Right lobe of liver (tissue), 6 donors: Measurements from ENCODE around the gene PAX6. TPM values are rescaled to one million over a fixed set of nuclear protein-coding genes. Genes with fewer than 3 reads are reported as not detected.

Source experiments
- ATAC-seq, 4 donors: fragments of 200-7000 bp; cut with Tn5 transposase; one replicate each; pipeline ENCODE4 v1.9.1; 2020; ENCODE audit warnings: mild to moderate bottlenecking in 4 of 4, moderate library complexity in 4 of 4
- DNase-seq, 3 donors: peaks; one replicate each; pipeline ENCODE4 v3.0.0-alpha.2; 2020
- H3K27ac ChIP-seq, 3 donors: fragments of 200-600 bp; one replicate each; pipeline ENCODE4 v1.8.0; 2022
- H3K27me3 ChIP-seq, 2 donors: fragments of 200-600 bp; one replicate each; pipeline ENCODE4 v1.8.0; 2022
- H3K36me3 ChIP-seq, 4 donors: fragments of 200-600 bp; sonication (generic) in 1 of 4; one replicate each; pipeline versions ENCODE4 v1.5.1 to v1.8.0; 2017 to 2022; ENCODE audit warnings: control low read depth in 1 of 4
- H3K4me1 ChIP-seq, 4 donors: fragments of 200-600 bp; sonication (generic) in 1 of 4; one replicate each; pipeline versions ENCODE4 v1.5.1 to v1.8.0; 2017 to 2022; ENCODE audit warnings: control low read depth in 1 of 4
- H3K4me3 ChIP-seq, 3 donors: fragments of 200-600 bp; one replicate each; pipeline ENCODE4 v1.8.0; 2022
- H3K9me3 ChIP-seq, 4 donors: fragments of 200-600 bp; sonication (generic) in 1 of 4; one replicate each; pipeline versions ENCODE4 v1.5.1 to v1.8.0; 2017 to 2022; ENCODE audit warnings: control low read depth in 1 of 4
- CTCF ChIP-seq, 4 donors: fragments of 200-600 bp in 3 of 4; fragments of 450-650 bp in 1 of 4; IDR thresholded peaks; one replicate each; pipeline versions ENCODE4 v1.5.1 to v1.8.0; 2016 to 2022; ENCODE audit warnings: antibody characterized with exemption in 4 of 4, mild to moderate bottlenecking in 2 of 4
- POLR2A ChIP-seq: fragments of 450-650 bp; IDR thresholded peaks from one replicate; pipeline ENCODE4 v1.6.1; 2017; ENCODE audit warnings: antibody characterized with exemption, mild to moderate bottlenecking
- WGBS: methylation state at CpG from one replicate; pipeline ENCODE4 v1.1.6; 2018; ENCODE audit warnings: low coverage, low lambda C conversion rate; ENCODE audit not compliant: insufficient coverage; ENCODE audit errors: missing lambda C conversion rate; 5-methylcytosine and 5-hydroxymethylcytosine counted together
- intact Hi-C, 2 donors: fragments of 100-400 bp; cut with DNase I; formaldehyde crosslinking; loops; one replicate each; pipeline versions ENCODE4 v1.11.2 to v1.14.1; 2022
- total RNA-seq, 6 experiments: library from RNA; depleted of rRNA in 2 of 6; stranded (reverse); fragments of >200 nt in 2 of 6; fragmentation: NEBNext Ultra II Directional in 3 of 6; extraction: Animal tissue kit (Norgen Biotek cat#: 25700) in 3 of 6; gene quantifications; one replicate each; pipeline versions ENCODE4 v1.1.0 to v1.2.4, GENCODE V29; 2016 to 2023
- donor health status: DM: no; HTN: yes; CAD: no.
- donor health status: DM: no; HTN: no; CAD: no.
- donor health status: DM: no; HTN: no; CAD: no.
- donor health status: DM: no; HTN: yes; CAD: no.
- donor health status: DM: no; HTN: yes; CAD: no.

Gene PAX6
- total RNA-seq, 6 experiments from 2014 or later: not detected

GRCh38 chr11:31850365-31850764 lies 39.2 kb upstream of the PAX6 start:
- Histone ChIP-seq H3K27ac (no peak overlapping the region), H3K27me3 (no peaks in the 10 kb centered on the region), H3K4me3 (no peak overlapping the region), H3K4me1 (no peaks in the 10 kb centered on the region), H3K9me3 (no peaks in the 10 kb centered on the region), H3K36me3 (no peaks in the 10 kb centered on the region)
- no peak for DNase-seq
- whole genome bisulfite sequencing: 70% methylated on average over 4 of the region's 4 CpGs
- no peak for ATAC-seq
- intact Hi-C loops: no loop called here
- TF ChIP-seq POLR2A: no peak

DNA sequence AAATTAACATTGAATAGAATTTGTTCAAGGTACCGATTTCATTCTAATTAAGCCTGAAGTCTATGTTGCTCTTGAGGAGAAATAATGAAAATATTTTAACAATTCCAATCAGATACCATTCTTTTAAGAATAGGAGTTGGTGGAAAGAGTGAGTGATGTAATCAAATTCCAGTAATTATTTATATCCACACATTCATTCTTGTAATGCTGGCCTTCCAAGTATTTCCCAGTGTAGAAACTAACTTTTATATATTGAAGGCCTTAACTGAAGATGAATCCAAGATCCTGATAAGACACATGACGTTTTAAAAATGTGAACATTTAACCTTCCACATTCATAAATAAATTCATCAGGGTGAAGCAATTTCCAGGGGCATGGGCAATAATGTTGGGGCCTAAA lies 36.6 kb upstream of the PAX6 start:
- no peak overlapping the region for H3K4me3 ChIP-seq
- no peaks in the 10 kb centered on the region for H3K4me1 ChIP-seq
- H3K27me3 ChIP-seq: no peaks in the 10 kb centered on the region
- ATAC-seq: no peak
- 62% methylated on average over 2 of the region's 2 CpGs for WGBS
- H3K27ac ChIP-seq: no peak overlapping the region
- TF ChIP-seq CTCF (IDR thresholded peaks at IDR 0.05): no peak
- TF ChIP-seq POLR2A: no peak
- H3K36me3 ChIP-seq: no peaks in the 10 kb centered on the region
- intact Hi-C loops: no loop called here
- H3K9me3 ChIP-seq: no peaks in the 10 kb centered on the region
- DNase-seq: no peak

DNA sequence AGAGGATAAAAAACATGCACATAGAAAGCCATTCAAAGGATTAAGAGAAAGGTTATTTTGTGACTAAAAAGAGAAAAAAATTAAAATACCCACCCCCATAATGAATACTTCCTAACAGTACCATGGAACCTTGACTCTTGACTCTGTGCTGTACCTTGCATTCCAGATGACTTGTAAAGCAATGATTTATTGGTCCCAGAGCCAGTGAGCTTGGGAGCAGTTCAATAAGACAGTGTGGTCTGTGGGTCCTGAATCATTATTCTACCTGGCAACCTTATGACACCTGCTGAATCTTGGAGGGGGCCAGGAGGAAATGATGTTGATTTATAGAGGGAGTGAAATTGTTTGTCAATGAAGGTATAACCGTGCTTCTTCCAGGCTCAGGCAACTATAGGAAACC lies 34.2 kb upstream of the PAX6 start:
- H3K36me3 ChIP-seq: no peaks in the 10 kb centered on the region
- ATAC-seq (no peak), DNase-seq (no peak)
- intact Hi-C loops: no loop called here
- no peaks in the 10 kb centered on the region for H3K9me3 ChIP-seq
- H3K4me1 ChIP-seq: no peaks in the 10 kb centered on the region
- H3K27ac ChIP-seq: no peak overlapping the region
- WGBS: 60% methylated on average over 1 of the region's 1 CpG
- H3K27me3 ChIP-seq: no peaks in the 10 kb centered on the region
- no peak overlapping the region for H3K4me3 ChIP-seq
- no peak for TF ChIP-seq CTCF (IDR thresholded peaks at IDR 0.05)
- no peak for TF ChIP-seq POLR2A

DNA sequence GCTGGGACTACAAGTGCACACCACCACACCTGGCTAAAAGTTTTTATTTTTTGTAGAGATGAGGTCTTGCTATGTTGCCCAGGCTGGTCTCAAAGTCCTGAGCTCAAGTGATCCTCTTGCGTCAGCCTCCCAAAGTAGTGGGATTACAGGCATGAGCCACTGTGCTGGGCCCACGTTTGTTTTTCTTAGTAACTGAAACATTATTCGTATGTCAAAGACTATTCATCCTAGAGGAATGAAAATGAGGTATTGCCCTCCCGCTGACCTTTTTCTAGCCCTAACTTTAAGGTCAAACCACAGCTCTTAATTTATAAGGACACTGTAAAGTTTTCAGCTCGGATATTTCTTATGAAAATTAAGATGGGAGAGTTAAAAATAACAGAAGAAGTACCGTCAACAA lies 33.2 kb upstream of the PAX6 start:
- 36% methylated on average over 6 of the region's 6 CpGs for WGBS
- Histone ChIP-seq H3K9me3 (no peaks in the 10 kb centered on the region), H3K27ac (no peak overlapping the region), H3K27me3 (no peaks in the 10 kb centered on the region), H3K4me3 (no peak overlapping the region), H3K36me3 (no peaks in the 10 kb centered on the region), H3K4me1 (no peaks in the 10 kb centered on the region)
- intact Hi-C loops: no loop called here
- no peak for ATAC-seq
- TF ChIP-seq CTCF (IDR thresholded peaks at IDR 0.05) (no peak), POLR2A (no peak)
- no peak for DNase-seq

DNA sequence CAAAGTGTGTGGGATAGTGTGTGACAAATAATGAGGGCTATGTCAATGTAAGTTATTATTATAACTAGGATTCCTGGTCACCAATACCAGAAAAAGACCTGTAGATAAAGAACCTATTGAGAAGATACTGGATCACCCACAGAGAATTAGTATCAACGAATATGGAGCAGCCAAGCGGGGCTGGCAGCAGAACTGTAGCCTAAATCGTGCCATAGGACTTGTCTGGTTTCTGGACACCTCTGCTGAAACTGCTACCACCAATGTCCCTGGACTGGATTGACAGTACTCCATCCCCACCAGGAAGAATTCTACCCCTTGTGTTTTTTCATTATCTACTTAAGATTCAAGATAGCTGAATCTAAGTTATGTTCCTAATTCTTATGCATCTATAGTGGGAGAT lies 30.3 kb upstream of the PAX6 start:
- WGBS: 36% methylated on average over 3 of the region's 3 CpGs
- Histone ChIP-seq H3K27ac (no peak overlapping the region), H3K9me3 (no peaks in the 10 kb centered on the region), H3K27me3 (no peaks in the 10 kb centered on the region), H3K4me1 (no peaks in the 10 kb centered on the region), H3K36me3 (no peaks in the 10 kb centered on the region), H3K4me3 (no peak overlapping the region)
- no peak for TF ChIP-seq CTCF (IDR thresholded peaks at IDR 0.05)
- TF ChIP-seq POLR2A: no peak
- DNase-seq (no peak), ATAC-seq (no peak)
- intact Hi-C loops: no loop called here
